ENCODE data around the gene CNEP1R1. TPM values are rescaled to one million over a fixed set of nuclear protein-coding genes. Genes with fewer than 3 reads are reported as not detected.

The CNEP1R1 gene
- polyA plus RNA-seq, 1 donor from 2014 or later = 44.2 TPM

GRCh38 chr16:50017553-50017952 lies 7.5 kb upstream of the CNEP1R1 start:
- no peak overlapping the region for H3K9ac ChIP-seq (ENCODE audit: low read length)

GRCh38 chr16:50021544-50021943 lies 3.5 kb upstream of the CNEP1R1 start:
- no peak overlapping the region for H3K27ac ChIP-seq (ENCODE audit: low read length)
- no peak overlapping the region for H2AFZ ChIP-seq (ENCODE audit: low read depth, low read length)
- H3F3A ChIP-seq (ENCODE audit: insufficient read depth, low read length, poor library complexity, severe bottlenecking) = no peaks in the 10 kb centered on the region
- no peak overlapping the region for H3K4me2 ChIP-seq (ENCODE audit: low read length)
- H3K4me3 ChIP-seq (ENCODE audit: low read length) = no peak overlapping the region
- H3K79me2 ChIP-seq (replicated peaks; ENCODE audit: insufficient read depth, low read length) = peaks cover 12% of the 10 kb centered on the region
- H3K9me3 ChIP-seq (ENCODE audit: low read length) = no peaks in the 10 kb centered on the region
- no peaks in the 10 kb centered on the region for H3K27me3 ChIP-seq (ENCODE audit: insufficient read depth, low read depth, low read length)
- H4K20me1 ChIP-seq (ENCODE audit: insufficient read depth) = no peaks in the 10 kb centered on the region
- H3K36me3 ChIP-seq (ENCODE audit: insufficient read depth, low read length) = no peaks in the 10 kb centered on the region
- H3K9ac ChIP-seq (ENCODE audit: low read length) = no peak overlapping the region
- no peaks in the 10 kb centered on the region for H3K9me2 ChIP-seq (ENCODE audit: insufficient read depth, low read length)
- TF ChIP-seq MXI1 (conservative IDR thresholded peaks at IDR 0.05; ENCODE audit: poor library complexity, severe bottlenecking) = no peak
- no peak for TF ChIP-seq CTCF (IDR thresholded peaks at IDR 0.05; ENCODE audit: poor library complexity, severe bottlenecking)
- no peak for TF ChIP-seq EZH2 (IDR thresholded peaks at IDR 0.05; ENCODE audit: borderline replicate concordance, insufficient read depth, low read length, poor library complexity, severe bottlenecking)
- TF ChIP-seq SMC3 (conservative IDR thresholded peaks at IDR 0.05; ENCODE audit: poor library complexity) = no peak
- TF ChIP-seq REST (IDR thresholded peaks at IDR 0.05; ENCODE audit: borderline replicate concordance) = no peak
- no peak for TF ChIP-seq EP300 (conservative IDR thresholded peaks at IDR 0.05; ENCODE audit: poor library complexity, severe bottlenecking)

More at GRCh38 chr16:50017553-50017952, 7.5 kb upstream of the CNEP1R1 start:
- Histone ChIP-seq H3K4me3 (ENCODE audit: low read length) (no peak overlapping the region), H3K9me3 (ENCODE audit: low read length) (no peaks in the 10 kb centered on the region), H2AFZ (ENCODE audit: low read depth, low read length) (no peak overlapping the region), H3F3A (ENCODE audit: insufficient read depth, low read length, poor library complexity, severe bottlenecking) (no peaks in the 10 kb centered on the region), H3K9me2 (ENCODE audit: insufficient read depth, low read length) (no peaks in the 10 kb centered on the region), H3K36me3 (ENCODE audit: insufficient read depth, low read length) (no peaks in the 10 kb centered on the region), H3K27me3 (ENCODE audit: insufficient read depth, low read depth, low read length) (no peaks in the 10 kb centered on the region), H3K4me2 (ENCODE audit: low read length) (no peak overlapping the region), H4K20me1 (ENCODE audit: insufficient read depth) (no peaks in the 10 kb centered on the region), H3K27ac (ENCODE audit: low read length) (no peak overlapping the region), H3K79me2 (replicated peaks; ENCODE audit: insufficient read depth, low read length) (no peaks in the 10 kb centered on the region)
- TF ChIP-seq EZH2 (IDR thresholded peaks at IDR 0.05; ENCODE audit: borderline replicate concordance, insufficient read depth, low read length, poor library complexity, severe bottlenecking) (no peak), RAD21 (conservative IDR thresholded peaks at IDR 0.05) (no peak), MXI1 (conservative IDR thresholded peaks at IDR 0.05; ENCODE audit: poor library complexity, severe bottlenecking) (no peak), SMC3 (conservative IDR thresholded peaks at IDR 0.05; ENCODE audit: poor library complexity) (no peak), TAF1 (IDR thresholded peaks at IDR 0.05; ENCODE audit: low read depth) (no peak), CTCF (IDR thresholded peaks at IDR 0.05; ENCODE audit: poor library complexity, severe bottlenecking) (no peak), REST (IDR thresholded peaks at IDR 0.05; ENCODE audit: borderline replicate concordance) (no peak), EP300 (conservative IDR thresholded peaks at IDR 0.05; ENCODE audit: poor library complexity, severe bottlenecking) (no peak), POLR2AphosphoS5 (IDR thresholded peaks at IDR 0.05) (no peak)

Data from neural cell (in vitro differentiated cells).